Measurements from ENCODE around the gene USP9Y.

DNA sequence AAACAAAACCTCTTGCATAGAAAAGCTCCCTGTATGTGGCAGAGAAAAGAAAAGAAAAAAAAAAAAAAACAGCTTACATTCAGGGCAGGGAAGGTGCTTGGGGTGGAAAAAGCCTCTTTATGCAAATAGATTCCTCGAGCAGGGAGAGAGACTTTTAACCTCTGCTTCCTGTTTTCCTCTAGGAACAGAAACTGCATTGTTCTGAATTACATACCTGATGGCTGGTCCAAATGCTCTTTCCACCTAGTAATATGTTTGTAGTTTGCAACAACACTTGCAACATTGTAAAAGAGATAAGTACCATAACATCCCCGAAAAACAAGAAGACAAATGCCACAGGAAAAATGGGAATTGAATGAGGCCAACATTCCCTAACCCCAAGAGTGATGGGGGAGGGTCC, 944 bp upstream of the USP9Y start:
- TF ChIP-seq POLR2A (IDR thresholded peaks at IDR 0.05): no peak
- TF ChIP-seq, protein P1, sequence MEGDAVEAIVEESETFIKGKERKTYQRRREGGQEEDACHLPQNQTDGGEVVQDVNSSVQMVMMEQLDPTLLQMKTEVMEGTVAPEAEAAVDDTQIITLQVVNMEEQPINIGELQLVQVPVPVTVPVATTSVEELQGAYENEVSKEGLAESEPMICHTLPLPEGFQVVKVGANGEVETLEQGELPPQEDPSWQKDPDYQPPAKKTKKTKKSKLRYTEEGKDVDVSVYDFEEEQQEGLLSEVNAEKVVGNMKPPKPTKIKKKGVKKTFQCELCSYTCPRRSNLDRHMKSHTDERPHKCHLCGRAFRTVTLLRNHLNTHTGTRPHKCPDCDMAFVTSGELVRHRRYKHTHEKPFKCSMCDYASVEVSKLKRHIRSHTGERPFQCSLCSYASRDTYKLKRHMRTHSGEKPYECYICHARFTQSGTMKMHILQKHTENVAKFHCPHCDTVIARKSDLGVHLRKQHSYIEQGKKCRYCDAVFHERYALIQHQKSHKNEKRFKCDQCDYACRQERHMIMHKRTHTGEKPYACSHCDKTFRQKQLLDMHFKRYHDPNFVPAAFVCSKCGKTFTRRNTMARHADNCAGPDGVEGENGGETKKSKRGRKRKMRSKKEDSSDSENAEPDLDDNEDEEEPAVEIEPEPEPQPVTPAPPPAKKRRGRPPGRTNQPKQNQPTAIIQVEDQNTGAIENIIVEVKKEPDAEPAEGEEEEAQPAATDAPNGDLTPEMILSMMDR (IDR thresholded peaks at IDR 0.05): no peak
- TF ChIP-seq POLR2AphosphoS5 (IDR thresholded peaks at IDR 0.05): no peak
- no peak for TF ChIP-seq EP300 (IDR thresholded peaks at IDR 0.05)

All from gastroesophageal sphincter (tissue), 3 donors.